Stromal cell of bone marrow (primary cell): ENCODE results near the gene GIGYF1.
"Not testable (repeated sequence)": the region's sequence is repeated elsewhere in the genome, so short reads cannot be mapped to it uniquely, and the experiment has no call there.

ENCODE experiments used
- DNase-seq: peaks from one replicate; pipeline ENCODE4 v3.0.0-alpha.2; 2012; ENCODE audit warnings: low read depth

GIGYF1 gene

DNA sequence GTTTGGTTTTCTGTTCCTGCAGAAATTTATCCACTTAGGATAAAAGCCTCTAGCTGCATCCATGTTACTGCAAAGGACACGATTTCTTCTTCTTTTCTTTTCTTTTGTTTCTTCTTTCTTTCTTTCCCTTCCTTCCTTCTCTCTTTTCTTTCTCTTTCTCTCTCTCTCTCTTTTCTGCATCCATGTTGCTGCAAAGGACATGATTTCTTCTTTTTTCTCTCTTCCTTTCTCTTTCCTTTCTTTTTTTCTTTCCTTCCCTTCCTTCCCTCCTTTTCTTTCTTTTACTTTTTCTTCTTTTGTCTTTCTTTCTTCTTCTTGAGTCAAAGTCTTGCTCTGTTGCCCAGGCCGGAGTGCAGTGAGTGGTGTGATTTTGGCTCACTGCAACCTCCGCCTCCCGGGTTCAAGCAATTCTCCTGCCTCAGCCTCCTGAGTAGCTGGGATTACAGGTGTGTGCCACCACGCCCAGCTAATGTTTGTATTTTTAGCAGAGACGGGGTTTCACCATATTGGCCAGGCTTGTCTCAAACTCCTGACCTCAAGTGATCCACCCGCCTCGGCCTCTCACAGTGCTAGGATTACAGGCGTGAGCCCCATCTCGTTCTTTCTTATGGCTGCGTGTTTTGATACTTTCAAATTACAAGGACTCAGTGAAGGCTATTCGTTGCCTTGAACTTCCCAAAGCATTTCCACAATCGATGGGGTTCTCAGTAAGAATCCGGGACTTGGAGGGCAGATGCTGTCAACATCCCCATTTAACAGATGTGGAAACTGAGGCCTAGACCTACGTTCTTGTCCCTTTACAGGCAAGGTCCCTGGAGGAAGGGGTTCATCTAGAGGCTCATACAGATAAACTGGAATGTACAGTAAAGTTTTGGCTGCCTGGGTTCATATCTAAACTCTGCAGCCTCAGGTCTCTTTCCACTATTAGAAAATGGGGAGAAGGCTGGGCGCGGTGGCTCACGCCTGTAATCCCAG is 22.4 kb downstream of the GIGYF1 start:
- DNase-seq = no peak

DNA sequence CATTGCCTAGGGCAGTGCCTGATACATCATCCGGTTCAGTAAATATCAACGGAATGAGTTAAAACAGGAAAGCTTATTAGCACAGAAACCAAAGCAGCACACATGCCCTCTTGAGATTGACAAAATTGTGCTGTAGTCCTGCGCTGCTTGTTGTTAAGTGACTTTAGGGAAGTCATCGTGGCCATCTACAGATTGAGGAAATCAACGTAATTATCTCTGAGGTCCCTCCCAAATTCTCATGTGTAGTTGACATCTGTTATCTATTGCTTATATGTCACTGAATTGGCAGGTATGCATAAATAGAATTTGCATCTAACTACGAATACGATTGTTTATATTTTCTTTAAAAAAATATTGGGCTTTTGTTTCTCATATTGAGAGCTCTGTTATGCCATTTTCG is 24.0 kb downstream of the GIGYF1 start:
- no peak for DNase-seq

DNA sequence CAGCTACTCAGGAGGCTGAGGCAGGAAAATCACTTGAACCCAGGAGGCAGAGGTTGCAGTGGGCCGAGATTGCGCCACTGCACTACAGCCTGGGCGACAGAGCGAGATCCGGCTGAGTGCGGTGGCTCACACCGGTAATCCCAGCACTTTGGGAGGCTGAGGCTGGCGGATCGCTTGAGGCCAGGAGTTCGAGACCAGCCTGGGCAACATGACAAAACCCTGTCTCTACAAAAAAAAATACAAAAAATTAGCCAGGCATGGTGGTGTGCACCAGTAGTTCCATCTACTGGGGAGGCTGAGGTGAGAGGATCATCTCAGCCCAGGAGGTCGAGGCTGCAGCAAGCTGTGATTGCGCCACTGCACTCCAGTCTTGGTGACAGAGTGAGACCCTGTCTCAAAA is 24.9 kb downstream of the GIGYF1 start:
- not testable (repeated sequence) for DNase-seq

GRCh38 chr7:100668069-100668449 is 26.0 kb downstream of the GIGYF1 start:
- no peak for DNase-seq

DNA sequence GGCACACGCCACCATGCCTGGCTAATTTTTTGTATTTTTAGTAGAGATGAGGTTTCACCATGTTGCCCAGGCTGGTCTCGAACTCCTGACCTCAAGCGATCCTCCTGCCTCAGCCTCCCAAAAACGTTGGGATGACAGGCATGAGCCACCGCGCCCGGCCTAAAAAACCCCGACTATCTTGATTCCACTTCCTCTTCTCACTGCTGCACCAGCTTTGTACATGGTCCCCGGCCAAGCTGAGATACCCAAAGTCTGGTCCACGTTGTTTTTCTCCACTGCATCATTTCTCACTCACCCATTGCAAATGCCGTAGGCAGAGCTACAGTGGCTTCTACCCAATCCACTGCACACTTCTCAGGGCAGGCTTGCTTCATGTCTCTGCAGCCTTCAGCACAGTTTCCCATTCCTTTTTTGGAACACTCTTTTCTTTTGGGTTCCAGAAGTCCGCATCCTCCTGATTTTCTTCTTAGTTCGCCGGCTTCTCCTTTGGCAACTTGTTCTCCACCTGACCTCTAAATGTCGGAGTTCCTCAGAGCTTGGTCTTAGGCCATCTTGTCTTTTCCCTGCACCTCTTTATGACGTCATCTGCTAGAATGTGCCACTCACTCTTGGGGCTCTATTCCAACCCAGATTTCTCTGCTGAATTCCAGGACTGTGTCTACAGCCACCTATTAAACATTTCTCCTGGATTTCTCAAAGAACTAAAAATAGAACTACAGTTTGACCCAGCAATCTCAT is 26.6 kb downstream of the GIGYF1 start:
- DNase-seq = no peak

GRCh38 chr7:100665168-100665726 is 28.8 kb downstream of the GIGYF1 start:
- DNase-seq = no peak

GRCh38 chr7:100662194-100662776 is 31.8 kb downstream of the GIGYF1 start:
- not testable (repeated sequence) for DNase-seq

GRCh38 chr7:100655908-100656674 is 38.0 kb downstream of the GIGYF1 start, which contains the start of gene ACTL6B:
TSS of gene ACTL6B (minus strand) at chr7:100656448. CDS start at chr7:100656354, 94 bp downstream.
- no peak for DNase-seq

- no peak for DNase-seq
Observed at GRCh38 chr7:100654908-100655831, 38.9 kb downstream of the GIGYF1 start.

- no peak for DNase-seq
Observed at GRCh38 chr7:100649826-100650565, 44.1 kb downstream of the GIGYF1 start.

- DNase-seq = no peak
Observed at GRCh38 chr7:100642534-100642907, 51.5 kb downstream of the GIGYF1 start.

- DNase-seq = no peak
Observed at GRCh38 chr7:100641860-100642533, 52.1 kb downstream of the GIGYF1 start.

- no peak for DNase-seq
Observed at GRCh38 chr7:100641463-100641859, 52.6 kb downstream of the GIGYF1 start, which contains the start of gene TFR2. TSS of gene TFR2 (minus strand) at chr7:100641552. CDS start at chr7:100641509, 43 bp downstream.

GRCh38 chr7:100640517-100641440 is 53.3 kb downstream of the GIGYF1 start:
- no peak for DNase-seq

DNA sequence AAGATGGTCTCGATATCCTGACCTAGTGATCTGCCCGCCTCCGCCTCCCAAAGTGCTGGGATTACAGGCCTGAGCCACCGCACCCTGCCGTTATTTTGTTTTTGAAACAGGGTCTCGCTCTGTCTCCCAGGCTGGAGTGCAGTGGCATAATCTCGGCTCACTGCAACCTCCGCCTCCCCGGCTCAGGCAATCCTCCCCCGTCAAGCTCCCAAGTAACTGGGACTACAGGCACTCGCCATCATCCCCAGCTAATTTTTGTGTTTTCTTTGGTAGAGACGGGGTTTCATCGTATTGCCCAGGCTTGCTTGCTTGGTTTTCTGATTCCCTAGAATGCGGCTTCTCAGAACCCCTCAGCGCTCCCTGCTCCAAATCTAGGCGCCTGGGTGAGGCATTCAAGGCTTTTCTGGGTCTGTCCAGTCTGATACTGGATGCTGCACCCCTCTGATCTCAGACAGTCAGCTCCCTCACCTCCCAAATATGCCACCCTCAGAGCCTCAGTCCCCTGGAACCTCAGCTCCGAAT is 54.0 kb downstream of the GIGYF1 start:
- DNase-seq = no peak

- DNase-seq = no peak
Observed at GRCh38 chr7:100632951-100633717, 60.9 kb downstream of the GIGYF1 start.

- DNase-seq = no peak
Observed at GRCh38 chr7:100630066-100630465, 64.0 kb downstream of the GIGYF1 start.
